DMS153 (cell line): ENCODE results near the gene CCDC88B.

Source experiments
- DNase-seq: peaks from one replicate; lab custom pipeline; 2025; lab: John Stamatoyannopoulos, UW

Gene CCDC88B

DNA sequence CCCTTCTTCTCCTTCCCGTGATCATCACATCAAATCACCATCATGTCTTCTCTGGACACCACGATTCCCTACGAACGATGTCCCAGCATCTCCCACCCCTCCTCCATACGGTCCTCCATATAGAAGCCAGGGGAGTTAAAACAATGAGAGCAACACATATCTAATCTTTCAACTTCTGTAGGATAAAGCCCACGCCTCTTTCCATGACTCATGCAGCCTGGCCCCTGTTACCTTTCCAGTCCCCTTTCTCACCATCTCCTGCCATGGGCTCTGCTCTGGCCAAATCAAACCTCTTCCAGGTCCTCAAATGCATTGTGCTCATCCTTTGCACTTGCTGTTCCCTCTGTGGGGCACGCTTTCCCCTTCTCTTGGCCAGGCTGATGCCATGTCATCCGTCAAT, 42.6 kb downstream of the CCDC88B start:
- no peak for DNase-seq

DNA sequence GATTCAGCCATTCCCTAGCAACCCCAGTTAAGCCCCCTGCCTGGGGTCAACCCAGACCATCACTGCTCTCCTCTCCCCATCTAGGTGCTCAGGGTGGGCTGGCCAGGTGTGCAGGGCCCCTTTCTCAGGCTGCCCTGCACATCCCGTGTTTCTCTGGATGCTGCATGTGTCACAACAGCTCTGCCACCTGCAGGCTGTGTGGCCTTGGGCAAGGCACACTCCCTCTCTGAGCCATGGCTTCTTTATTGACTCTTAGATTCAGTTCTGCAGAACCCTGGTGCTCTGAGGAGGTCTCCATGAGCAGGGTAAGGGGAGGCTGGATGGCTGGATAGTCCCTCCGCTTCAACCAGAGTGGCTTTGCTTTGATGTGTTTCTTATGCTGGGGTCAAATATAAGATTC, 43.6 kb downstream of the CCDC88B start:
- DNase-seq: no peak

DNA sequence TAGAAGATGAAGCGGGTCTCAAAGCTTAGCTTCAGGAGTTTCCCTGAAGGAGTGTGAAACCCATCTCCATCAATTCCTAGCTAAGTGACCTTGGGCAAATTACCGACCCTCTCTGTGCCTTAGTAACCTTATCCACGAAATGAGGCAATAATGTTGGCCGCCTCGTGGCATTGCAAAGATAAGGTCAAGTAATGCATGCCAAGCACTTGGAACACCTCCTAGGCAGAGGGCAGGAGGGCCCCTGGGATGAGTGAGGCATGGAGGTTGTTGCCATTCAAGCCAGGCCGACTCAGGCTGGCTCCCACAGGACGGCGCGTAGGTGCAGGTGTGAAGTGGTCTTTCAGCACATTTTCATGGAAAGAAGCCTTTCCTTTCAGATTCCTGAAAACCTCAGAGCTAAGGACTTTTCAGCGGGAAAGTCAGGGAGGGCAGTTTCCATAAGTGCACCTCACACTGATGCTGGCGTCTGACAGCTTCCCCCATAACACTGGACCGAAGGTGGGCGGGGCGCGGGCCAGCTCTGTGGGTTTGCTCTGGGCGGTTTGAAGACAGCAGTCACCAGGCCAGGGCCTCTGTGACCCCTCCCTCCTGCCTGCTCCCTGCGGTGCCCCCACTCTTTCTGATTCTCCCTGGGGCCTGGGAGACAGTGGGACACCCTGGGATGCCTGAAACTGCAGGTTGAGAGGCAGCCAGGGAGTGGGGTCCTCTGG, 44.2 kb downstream of the CCDC88B start:
- no peak for DNase-seq

DNA sequence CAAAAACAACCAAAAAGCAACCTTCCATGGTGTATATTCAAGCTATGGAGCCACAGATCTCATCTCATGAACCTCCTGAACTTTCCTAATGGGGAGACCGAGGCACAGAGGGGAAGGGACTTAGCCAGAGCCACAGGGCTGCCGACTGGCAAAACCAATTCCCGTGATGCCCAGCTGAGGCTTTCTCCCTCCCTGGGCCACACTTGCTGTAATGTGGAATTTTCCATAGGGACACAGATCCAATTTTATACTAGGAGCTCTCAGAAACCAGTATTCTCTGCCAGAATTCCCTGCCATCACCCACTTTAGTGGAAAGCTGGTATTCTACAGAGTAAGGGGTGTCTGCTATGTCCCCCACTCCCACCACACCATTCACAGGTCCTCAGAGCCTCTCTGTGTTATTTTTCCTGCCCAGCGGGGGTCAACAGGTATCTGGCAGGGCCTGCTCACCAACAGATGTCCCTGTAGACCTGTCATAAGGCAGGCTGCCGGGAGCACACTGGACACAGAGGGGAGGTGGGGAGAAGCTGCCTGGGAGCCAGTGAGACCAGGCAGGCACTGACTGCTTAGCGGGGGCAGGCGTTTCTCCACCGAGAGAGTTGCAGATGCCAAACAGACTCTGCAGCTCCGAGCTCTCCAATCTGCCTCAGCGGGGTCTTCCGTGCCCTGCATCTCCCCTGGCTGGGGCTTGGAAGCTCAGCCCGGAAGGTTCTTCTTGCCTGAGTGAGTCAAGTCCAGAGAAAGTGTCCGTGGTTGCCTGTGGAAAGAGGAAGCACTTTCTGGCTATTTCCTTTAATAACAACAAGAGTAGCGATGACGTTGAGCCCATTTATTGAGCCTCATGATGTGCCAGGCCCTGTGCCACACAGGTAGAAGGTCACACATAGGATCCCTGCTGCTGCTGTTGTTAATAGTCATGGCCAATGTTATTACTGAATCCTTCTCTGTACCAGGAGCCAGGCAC, 45.3 kb downstream of the CCDC88B start:
- no peak for DNase-seq

DNA sequence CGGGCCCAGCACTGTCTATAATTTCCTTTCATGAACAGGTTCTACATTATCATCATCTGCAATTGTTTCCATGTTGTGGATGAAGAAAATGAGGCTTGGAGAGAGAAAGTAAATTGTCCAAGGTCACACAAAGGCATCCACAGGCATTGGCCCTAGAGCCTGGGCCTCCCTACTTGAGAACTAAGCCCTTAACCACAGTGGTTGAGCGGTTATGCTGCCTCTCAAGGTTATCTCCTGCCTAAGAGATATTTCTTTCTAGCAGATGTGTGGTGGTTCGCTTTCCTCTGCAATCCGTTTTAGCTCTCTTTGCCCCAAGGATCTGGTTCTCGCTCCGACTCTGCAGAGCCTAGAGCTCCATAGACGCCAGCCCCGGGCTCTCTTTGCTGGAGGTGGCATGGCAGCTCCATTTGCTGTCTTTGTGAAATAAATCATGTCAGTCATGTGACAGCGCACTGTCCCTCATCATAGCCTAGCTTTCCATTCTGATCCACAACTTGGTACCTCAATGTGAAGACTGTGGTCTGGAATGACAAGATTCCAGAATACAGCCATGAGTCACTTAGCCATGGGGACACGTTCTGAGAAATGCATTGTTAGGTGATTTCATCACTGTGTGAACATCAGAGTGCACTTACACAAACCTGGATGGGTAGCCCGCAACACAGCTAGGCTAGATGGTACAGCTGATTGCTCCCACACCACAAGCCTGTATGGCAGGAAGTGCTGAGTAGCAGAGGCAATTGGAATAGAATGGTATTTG, 46.1 kb downstream of the CCDC88B start:
- DNase-seq: no peak

DNA sequence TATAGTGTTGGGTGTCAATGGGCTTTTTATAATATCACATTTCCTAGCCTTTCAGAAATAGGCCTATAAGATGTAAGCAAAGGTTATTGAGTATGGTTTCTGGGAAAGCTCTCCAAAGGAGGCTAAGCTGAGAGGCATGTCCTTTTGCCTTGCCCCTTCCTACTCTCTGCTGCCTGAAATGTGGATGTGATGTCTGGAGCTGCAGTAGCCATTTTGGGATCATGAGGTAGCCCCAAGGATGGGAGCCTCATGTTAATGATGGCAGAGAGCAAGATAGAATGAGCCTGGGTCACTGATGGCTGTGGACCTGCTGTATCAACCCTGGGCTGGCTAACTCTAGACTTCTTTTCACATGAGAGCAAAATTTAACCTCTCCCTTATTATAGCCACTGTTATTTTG, 47.9 kb downstream of the CCDC88B start:
- no peak for DNase-seq

- DNase-seq: no peak
Observed at GRCh38 chr11:64388894-64389293, 48.9 kb downstream of the CCDC88B start.

GRCh38 chr11:64389851-64390250, 49.8 kb downstream of the CCDC88B start:
- no peak for DNase-seq

GRCh38 chr11:64390558-64390957, 50.6 kb downstream of the CCDC88B start:
- DNase-seq: no peak

DNA sequence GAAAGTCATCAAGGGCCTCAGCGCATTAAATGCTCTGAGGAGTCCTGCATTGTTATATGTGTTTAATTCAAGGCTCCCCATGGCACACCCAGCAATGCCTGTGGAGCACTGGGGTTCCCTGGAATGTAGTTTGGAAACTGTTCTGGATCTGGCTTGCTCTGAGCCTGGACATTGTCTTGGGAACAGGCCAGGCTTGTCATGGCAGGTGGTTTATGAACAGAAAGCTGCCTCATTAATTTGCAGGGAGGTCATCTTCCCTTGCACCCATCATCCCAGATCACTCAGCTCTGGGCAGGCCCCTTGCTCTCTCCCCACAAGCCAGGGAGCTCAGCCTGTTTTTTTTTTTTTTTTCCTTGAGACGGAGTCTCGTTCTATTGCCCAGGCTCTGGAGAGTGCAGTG, 51.8 kb downstream of the CCDC88B start:
- no peak for DNase-seq

GRCh38 chr11:64395545-64396078, 55.6 kb downstream of the CCDC88B start:
- no peak for DNase-seq

DNA sequence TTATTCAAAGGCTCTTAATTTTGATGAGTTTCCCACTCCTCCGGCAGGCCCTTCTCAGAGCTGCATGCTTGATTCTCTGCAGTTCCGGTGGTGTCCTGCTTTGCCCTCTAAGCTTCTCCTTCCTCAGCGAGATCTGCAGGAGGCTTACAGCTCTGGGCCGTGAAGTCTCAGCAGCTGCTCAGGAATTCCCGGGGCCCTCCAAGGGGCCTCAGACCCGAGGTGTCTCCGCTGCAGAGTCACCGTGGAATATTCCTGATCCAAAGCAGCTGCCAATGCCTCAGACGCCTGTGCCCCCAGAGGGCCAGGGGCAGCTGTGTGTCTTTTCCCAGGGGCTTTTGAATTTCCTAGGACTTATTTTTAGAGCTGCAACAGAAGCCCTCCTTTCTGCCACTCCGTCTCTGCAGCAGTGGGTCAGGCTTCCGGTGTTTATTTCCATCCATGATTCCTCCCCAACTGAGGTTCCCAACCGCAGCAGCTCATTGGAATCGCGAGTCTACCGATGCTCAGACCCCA, 56.1 kb downstream of the CCDC88B start:
- DNase-seq: no peak

DNA sequence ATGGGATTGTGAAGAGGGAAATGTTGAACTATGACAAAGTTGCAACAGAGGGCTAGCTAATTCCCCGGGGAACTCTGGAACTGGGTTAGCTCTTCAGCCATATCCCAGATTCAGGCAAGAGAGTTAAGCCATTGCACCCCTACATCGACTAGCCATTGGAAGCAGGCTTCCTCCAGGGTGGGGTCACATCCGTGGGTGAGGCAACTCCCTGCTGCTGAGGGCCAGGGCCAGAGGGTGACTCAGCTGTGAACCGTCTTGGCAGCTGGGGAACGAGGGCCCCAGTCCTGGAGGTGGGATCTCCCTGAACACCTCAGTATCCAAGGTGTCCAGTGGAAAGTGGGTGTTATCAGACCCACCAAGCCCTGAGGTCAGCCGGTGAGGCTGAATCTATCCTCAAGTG, 60.1 kb downstream of the CCDC88B start:
- no peak for DNase-seq

- no peak for DNase-seq
Observed at GRCh38 chr11:64400667-64401066, 60.7 kb downstream of the CCDC88B start.

GRCh38 chr11:64401775-64402174, 61.8 kb downstream of the CCDC88B start:
- DNase-seq: no peak

DNA sequence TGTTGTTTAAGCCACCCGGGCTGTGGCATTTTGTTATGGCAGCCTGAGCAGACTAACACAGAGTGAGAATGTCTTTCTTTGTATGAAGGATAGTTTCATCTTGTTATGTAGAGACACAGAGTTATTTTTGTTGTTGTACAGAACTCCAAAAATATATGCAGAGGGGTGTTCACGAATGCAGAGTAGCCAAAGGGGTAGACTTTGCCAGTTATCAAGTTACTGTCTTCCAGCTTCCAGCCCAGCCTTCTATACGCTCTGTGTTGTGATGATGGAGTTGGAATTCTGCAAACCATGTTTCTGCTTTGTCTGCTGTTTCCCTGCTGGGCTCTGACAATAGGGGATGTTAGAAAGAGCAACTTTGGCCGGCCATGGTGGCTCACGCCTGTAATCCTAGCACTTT, 63.1 kb downstream of the CCDC88B start:
- DNase-seq: no peak

DNA sequence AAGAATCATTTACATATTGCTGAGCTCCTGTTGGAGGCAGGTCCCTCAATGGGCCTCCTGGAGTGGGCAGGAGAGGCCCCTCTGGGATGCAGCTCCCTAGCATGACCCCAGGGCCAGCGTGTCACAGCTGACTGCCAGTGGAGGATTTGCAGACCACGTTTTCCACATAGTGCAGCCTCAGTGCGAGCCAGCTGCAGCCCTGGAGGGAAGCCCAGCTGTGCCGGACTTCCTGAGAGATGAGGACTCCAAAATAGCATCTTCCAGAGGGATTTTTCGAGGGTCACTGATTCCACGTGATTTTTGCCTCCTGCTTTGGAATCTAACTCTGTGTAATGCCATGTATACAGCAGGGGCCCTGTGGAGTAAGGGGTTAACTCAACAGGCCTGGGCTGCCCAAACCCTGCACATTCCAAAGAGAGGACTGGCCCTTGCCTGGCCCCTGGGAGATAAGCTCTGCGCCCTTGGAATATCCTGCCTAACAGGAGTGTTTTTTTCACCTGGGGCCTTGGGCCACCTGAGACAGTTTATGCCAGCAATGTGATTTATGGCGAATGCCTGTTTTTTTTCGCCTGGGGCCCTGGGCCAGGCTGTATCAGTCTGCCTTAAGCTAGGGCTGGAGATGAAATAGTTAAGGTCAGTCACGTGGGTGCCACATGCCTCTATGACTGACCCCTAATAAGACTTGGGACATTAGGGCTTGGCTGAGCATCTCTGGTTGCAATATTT, 66.4 kb downstream of the CCDC88B start:
- DNase-seq: no peak
